Heart left ventricle (tissue), 13 donors: ENCODE data around the gene ROGDI.

Experiments
- CTCF ChIP-seq, 12 donors: fragments of 200-600 bp; sonication (generic) in 4 of 12; IDR thresholded peaks; one replicate each; pipeline versions ENCODE4 v1.5.0 to v1.8.0; 2018 to 2022; ENCODE audit warnings: antibody characterized with exemption in 12 of 12, mild to moderate bottlenecking in 5 of 12
- POLR2A ChIP-seq, 2 donors: fragments of 450-650 bp; IDR thresholded peaks; one replicate each; pipeline ENCODE4 v1.6.1; 2017; ENCODE audit warnings: antibody characterized with exemption in 2 of 2, mild to moderate bottlenecking in 2 of 2, moderate library complexity in 2 of 2
- donor health status: ischemic (EF 13 %, LVEDD 7.1; RV severe dilation, severe dysfunction).
- donor health status: DM: no; HTN: yes; CAD: no.
- donor health status: DM: no; HTN: no; CAD: no.
- donor health status: ischemic (EF 25% LVEDD 6.9; RV normal size, moderate dysfunction).
- donor health status: ischemic (EF 25% LVEDD 5.7; RV mildly dilated, moderate dysfunction).
- donor health status: ischemic (EF 35%, LVEDD 5.7; RV mildly dilated, moderate dysfunction).
- donor health status: nonischemic (EF 11% LVEDD 7.7; RV severe dilation, severe dysfunction).
- donor health status: DM: yes; HTN: yes; CAD: no.
- donor health status: PGD.
- donor health status: ischemic (EF 29% LVEDD 5.4; RV normal size, mild dysfunction).
- donor health status: nonischemic (EF 23%, LVEDD 6.1; RV moderate dilation, normal function).

DNA sequence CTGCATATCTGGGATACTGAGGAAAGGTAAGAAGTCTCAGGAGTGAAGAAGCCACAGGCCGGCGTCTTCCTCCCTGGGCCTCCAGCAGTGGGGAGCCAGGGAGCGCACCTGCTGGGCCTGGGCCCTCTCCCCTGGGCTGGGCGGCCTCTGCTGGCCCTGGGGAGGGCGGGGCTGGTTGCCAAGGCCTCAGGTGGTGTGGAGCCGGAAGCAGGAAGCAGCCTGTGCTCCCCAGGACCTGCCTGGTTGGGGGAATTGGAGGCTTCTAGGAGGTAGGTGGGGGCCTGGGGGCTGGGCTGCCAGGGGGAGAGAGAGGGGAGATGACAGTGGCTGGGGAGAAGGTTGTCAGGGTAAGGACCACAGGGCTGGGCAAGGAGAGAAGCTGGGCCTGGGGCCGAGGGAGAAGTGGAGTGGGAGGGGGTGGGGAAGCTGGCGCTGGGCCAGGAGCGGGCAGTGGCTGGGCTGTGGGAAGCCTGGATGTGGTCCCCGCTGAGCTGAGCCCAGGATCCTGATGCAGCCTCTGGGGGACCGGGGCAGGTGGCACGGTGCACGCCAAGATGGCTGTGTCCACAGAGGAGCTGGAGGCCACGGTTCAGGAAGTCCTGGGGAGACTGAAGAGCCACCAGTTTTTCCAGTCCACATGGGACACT, 7.1 kb downstream of the ROGDI start, which contains the start of gene SMIM22:
- no peak for TF ChIP-seq POLR2A (IDR thresholded peaks at IDR 0.05)
- no peak for TF ChIP-seq CTCF (IDR thresholded peaks at IDR 0.05)
